NCI-H69 (cell line): Measurements from ENCODE around the gene PSMC3.
A peak's percentile ranks its signal among the peaks of the same experiment; 100 is the strongest.

Experiments
- DNase-seq: peaks from one replicate; lab custom pipeline; 2025; lab: John Stamatoyannopoulos, UW

PSMC3 gene

DNA sequence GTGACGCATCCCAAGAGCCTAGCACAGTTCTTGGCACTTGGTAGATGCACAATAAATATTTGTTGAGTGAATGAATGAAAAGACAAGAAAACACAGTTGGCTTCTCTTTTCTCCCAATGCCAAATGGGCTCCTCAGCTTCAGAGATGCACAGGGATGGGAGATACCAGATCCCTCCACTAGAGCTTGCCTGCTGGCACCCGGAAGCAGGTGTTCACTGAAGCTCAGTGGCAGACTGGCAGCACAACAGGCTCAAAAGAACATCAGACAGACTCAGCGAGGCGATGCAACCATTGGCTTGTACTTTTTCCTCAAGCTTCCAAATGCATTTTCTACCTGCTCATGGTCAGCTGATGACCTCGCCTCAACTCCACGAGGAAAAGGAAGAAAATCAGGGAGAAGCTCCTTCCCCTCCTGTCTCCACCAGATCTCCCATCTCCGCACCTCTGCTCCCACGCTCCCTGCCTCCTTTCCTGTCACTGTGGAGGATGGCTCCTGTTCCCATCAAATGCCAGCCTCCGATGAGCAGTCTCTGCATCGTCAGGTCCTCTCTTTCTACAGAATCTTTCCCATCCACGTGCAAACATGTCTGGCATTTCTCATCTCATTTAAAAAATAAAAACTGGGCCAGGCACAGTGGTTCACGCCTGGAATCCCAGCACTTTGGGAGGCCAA, 16.9 kb upstream of the PSMC3 start:
- DNase-seq = peak; percentile 66

- DNase-seq = no peak
Observed at GRCh38 chr11:47442514-47442913, 16.3 kb upstream of the PSMC3 start.

GRCh38 chr11:47441421-47441820, 15.2 kb upstream of the PSMC3 start:
- no peak for DNase-seq

- DNase-seq = no peak
Observed at GRCh38 chr11:47440054-47440476, 13.8 kb upstream of the PSMC3 start.

GRCh38 chr11:47438721-47439120, 12.5 kb upstream of the PSMC3 start:
- no peak for DNase-seq

- DNase-seq = peak; percentile 78
Observed at GRCh38 chr11:47437746-47438418, 11.6 kb upstream of the PSMC3 start.

DNA sequence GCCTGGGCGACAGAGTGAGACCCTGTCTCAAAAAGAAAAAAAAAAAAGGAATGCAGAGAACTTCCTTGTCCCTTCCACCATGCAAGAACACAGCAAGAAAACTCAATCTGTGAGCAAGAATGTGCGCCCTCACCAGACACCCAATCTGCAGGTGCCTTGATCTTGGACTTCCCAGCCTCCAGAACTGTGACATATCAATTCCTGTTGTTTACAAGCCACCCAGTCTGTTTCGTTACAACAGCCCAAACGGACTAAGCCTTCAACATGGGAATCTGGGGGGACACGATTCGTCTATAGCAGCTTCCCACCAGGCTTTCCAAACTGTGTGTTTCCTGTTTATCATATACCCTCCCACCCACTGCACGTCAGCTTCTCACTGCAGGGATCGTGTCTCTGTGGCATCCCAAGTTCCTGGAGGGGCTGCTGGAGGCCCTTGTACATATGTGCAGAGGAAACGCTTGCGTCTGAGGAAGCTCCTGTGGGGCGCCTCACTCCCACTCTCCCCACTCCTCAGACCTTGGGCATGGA, 11.0 kb upstream of the PSMC3 start:
- DNase-seq = no peak

DNA sequence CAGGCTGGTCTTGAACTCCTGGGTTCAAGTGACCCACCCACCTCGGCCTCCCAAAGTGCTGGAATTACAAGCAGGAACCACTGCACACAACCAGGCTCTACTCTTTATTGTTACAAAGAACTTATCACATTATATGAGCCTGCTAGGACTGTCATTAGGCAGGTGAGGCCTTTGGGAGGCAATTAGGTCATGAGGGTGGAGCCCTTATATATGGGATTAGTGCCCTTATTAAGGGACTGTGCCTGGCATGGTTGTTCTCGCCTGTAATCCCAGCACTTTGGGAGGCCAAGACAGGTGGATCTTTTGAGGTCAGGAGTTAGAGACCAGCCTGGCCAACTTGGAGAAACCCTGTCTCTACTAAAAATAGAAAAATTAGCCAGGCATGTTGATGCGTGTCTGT, 10.5 kb upstream of the PSMC3 start:
- DNase-seq = no peak

DNA sequence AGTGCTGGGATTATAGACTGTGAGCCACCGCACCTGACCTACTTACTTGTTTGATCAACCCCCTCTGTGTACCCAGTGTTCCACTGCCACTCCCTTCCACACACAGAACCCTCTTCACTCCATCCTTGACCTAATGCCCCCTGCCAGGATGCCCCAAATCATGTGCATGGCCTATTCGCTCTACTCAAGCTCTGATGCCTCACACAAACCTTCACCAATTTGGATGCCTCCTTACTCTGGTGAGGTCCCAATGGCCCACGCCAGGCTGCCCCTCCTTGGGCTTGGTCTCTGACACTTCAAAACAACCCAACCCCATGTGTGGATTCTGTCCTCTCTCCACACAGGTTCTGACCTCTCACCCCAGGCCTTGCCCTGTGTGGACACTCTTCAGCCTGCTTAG, 9.4 kb upstream of the PSMC3 start:
- DNase-seq = no peak

GRCh38 chr11:47434011-47434786, 8.0 kb upstream of the PSMC3 start:
- no peak for DNase-seq

GRCh38 chr11:47433157-47433556, 6.9 kb upstream of the PSMC3 start:
- no peak for DNase-seq

- no peak for DNase-seq
Observed at GRCh38 chr11:47431356-47432083, 5.3 kb upstream of the PSMC3 start.

GRCh38 chr11:47430524-47430923, 4.3 kb upstream of the PSMC3 start:
- DNase-seq = no peak

GRCh38 chr11:47425611-47426010, 628 bp downstream of the PSMC3 start:
- no peak for DNase-seq

DNA sequence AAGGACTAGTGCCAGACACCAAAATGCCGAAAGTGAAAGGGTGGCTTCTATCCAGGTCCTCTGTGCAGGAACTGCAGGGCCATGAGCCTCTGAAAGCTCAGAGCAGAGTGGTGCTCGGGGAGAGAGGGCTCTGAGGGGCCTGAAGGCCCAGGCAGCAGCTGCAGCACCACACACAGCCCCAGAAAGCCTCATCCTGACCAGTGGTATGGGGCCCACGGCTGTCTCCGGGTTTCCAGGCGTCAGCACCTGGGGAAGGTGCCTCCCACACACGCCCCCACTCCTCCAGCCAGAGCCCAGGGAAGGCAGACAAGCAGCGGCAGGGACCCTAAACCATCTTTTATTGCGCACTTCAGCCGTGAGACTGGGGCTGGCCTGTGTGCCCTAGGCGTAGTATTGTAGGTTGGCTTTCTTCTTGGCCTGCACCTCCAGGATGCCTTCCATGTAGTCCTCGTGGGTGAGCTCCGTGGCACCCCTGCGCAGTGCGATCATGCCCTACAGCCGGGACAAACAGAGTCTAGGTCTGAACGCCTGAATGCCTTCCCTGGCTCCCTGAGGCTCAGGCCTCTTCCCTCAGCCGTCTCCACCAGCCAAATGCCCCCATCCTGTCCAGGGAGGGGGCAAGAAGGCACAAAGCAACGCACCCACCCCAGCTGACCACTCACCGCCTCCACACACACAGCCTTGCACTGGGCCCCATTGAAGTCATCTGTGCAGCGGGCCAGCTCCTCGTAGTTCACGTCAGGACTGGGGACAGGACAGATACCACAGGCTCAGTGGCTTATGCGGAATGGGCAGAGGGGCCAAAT, 7.6 kb downstream of the PSMC3 start:
- DNase-seq = no peak

GRCh38 chr11:47417712-47418111, 8.5 kb downstream of the PSMC3 start:
- DNase-seq = no peak

DNA sequence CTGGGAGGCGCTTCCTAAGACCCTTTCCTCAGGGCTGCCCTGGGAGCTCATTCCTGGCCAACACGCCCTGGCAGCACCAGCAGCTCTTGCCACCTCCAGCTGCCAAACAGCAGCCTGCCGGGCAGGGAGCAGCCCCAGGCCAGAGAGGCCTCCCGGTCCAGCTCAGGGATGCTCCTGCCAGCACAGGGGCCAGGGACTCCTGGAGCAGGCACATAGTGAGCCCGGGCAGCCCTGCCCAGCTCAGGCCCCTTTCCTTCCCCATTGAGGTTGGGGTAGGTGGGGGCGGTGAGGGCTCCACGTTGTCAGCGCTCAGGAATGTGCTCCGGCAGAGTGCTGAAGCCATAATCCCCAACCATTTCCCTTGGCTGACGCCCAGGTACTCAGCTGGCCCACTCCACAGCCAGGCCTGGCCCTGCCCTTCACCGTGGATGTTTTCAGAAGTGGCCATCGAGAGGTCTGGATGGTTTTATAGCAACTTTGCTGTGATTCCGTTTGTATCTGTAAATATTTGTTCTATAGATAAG, 10.2 kb downstream of the PSMC3 start:
- DNase-seq = no peak

GRCh38 chr11:47415091-47415854, 11.0 kb downstream of the PSMC3 start:
- DNase-seq = no peak

- no peak for DNase-seq
Observed at GRCh38 chr11:47414685-47415070, 11.6 kb downstream of the PSMC3 start.
